Progenitor cell of endocrine pancreas (in vitro differentiated cells): ENCODE measurements around the gene PRUNE2. TPM values are rescaled to one million over a fixed set of nuclear protein-coding genes. Genes with fewer than 3 reads are reported as not detected.

Source experiments
- DNase-seq: peaks from one replicate; pipeline ENCODE4 v3.0.0; 2021; ENCODE audit warnings: low spot score; ENCODE audit not compliant: unreplicated experiment
- H3K27ac Mint-ChIP-seq: 2 replicates; pipeline ENCODE4 v1.8.0; 2021; ENCODE audit warnings: mild to moderate bottlenecking, moderate library complexity, mixed read lengths
- H3K27me3 Mint-ChIP-seq: 2 replicates; pipeline ENCODE4 v1.8.0; 2021; ENCODE audit warnings: mixed read lengths
- H3K36me3 Mint-ChIP-seq: 2 replicates; pipeline ENCODE4 v1.8.0; 2022; ENCODE audit warnings: mixed read lengths; ENCODE audit not compliant: insufficient read depth
- H3K4me1 Mint-ChIP-seq: 2 replicates; pipeline ENCODE4 v1.8.0; 2021; ENCODE audit warnings: low read depth, mixed read lengths
- H3K4me3 Mint-ChIP-seq: 2 replicates; pipeline ENCODE4 v1.8.0; 2021; ENCODE audit warnings: low read depth, mild to moderate bottlenecking, moderate library complexity, mixed read lengths
- H3K9me3 Mint-ChIP-seq: 2 replicates; pipeline ENCODE4 v1.8.0; 2021; ENCODE audit warnings: low read depth, mixed read lengths
- CTCF ChIP-seq: fragments of 200-600 bp; sonication (generic); IDR thresholded peaks from one replicate; pipeline ENCODE4 v1.5.0; 2021; ENCODE audit warnings: antibody characterized with exemption, mild to moderate bottlenecking; ENCODE audit not compliant: unreplicated experiment
- total RNA-seq: library from RNA; stranded (reverse); gene quantifications from 2 replicates; pipeline ENCODE4 v1.2.1, GENCODE V29; 2021

PRUNE2 gene
- total RNA-seq, 1 donor from 2014 or later: 5.6 TPM

DNA sequence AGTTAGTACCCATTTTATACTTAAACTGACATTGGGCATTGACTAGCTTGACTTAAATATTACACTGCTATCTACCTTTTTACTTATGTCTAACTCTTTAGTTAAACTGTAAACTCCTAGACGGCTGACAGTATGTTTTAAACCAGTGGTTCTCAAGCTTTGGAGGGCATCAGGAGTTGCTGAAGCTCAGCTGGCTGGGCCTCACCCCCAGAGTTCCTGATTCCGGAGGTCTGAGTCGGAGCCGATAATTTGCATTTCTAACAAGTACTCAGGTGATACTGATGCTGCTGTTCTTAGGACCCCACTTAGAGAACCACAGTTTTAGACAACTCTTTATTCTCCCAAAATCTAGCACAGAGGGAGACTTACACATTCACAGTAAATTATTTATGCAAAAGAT, 205.0 kb downstream of the PRUNE2 start:
- no peak for TF ChIP-seq CTCF
- Mint-ChIP-seq H3K9me3 (no peaks in the 10 kb centered on the region), H3K27me3 (peaks cover 22% of the 10 kb centered on the region), H3K27ac (no peak overlapping the region), H3K4me1 (peaks cover 4% of the 10 kb centered on the region), H3K4me3 (no peak overlapping the region), H3K36me3 (no peaks in the 10 kb centered on the region)
- DNase-seq: no peak

GRCh38 chr9:76699971-76700370, 205.9 kb downstream of the PRUNE2 start:
- Mint-ChIP-seq H3K4me1 (peaks cover 4% of the 10 kb centered on the region), H3K27me3 (peaks cover 21% of the 10 kb centered on the region), H3K36me3 (no peaks in the 10 kb centered on the region), H3K4me3 (no peak overlapping the region), H3K9me3 (no peaks in the 10 kb centered on the region), H3K27ac (no peak overlapping the region)
- DNase-seq: no peak
- no peak for TF ChIP-seq CTCF

GRCh38 chr9:76697554-76697953, 208.4 kb downstream of the PRUNE2 start:
- H3K4me3 Mint-ChIP-seq: no peak overlapping the region
- H3K27me3 Mint-ChIP-seq: peaks cover 19% of the 10 kb centered on the region
- TF ChIP-seq CTCF: no peak
- no peak for DNase-seq
- H3K36me3 Mint-ChIP-seq: no peaks in the 10 kb centered on the region
- no peaks in the 10 kb centered on the region for H3K9me3 Mint-ChIP-seq
- peaks cover 4% of the 10 kb centered on the region for H3K4me1 Mint-ChIP-seq
- no peak overlapping the region for H3K27ac Mint-ChIP-seq

DNA sequence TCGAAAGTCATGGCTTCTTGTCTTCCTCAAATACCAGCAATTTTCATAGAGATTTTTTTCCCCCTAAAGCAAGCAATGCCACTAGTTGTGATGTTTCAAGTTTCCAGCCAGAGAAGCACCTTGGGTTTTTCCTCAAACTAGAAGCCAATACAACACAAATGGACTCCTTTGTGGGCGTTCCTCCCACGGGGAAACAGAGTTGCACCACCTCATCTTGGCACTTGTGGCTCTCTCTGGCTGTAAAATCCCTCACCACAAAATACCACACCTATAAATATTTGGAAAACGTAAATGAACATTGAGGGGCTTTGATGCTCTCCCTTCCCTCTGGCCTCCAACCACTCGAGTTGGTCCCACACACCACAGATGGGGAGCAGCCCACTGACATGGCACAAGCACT, 208.8 kb downstream of the PRUNE2 start:
- no peaks in the 10 kb centered on the region for H3K9me3 Mint-ChIP-seq

DNA sequence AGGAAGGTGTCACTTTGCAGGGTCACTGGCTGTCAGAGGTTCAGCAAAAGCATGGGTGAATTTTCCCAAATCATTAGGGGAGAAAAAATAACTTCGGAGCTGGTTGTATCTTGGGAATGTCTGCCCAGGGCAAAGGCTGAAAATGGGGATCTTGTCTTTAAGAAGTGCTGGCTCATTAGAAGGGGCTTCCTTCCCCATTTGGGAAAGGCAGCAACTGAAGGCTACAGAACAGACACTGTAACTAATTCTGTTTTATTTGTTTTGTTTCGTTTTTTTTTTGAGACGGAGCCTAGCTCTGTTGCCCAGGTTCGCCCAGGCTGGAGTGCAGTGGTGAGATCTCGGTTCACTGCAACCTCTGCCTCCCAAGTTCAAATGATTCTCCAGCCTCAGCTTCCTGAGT, 212.0 kb downstream of the PRUNE2 start:
- H3K4me3 Mint-ChIP-seq: no peak overlapping the region
- no peak overlapping the region for H3K27ac Mint-ChIP-seq
- no peak for TF ChIP-seq CTCF
- peaks cover 36% of the 10 kb centered on the region for H3K27me3 Mint-ChIP-seq
- H3K36me3 Mint-ChIP-seq: no peaks in the 10 kb centered on the region
- no peak for DNase-seq
- peaks cover 6% of the 10 kb centered on the region for H3K4me1 Mint-ChIP-seq
- H3K9me3 Mint-ChIP-seq: no peaks in the 10 kb centered on the region

More for the DNA sequence above, 208.8 kb downstream of the PRUNE2 start:
- Mint-ChIP-seq H3K4me1 (peaks cover 4% of the 10 kb centered on the region), H3K36me3 (no peaks in the 10 kb centered on the region), H3K4me3 (no peak overlapping the region), H3K27ac (peak overlapping the region; percentile 26), H3K27me3 (peaks cover 24% of the 10 kb centered on the region)
- DNase-seq: no peak
- TF ChIP-seq CTCF: no peak
